Measurements from ENCODE around the gene TECPR2. TPM values are rescaled to one million over a fixed set of nuclear protein-coding genes. Genes with fewer than 3 reads are reported as not detected.

TECPR2 gene
- total and polyA plus RNA-seq, 2 of the 13 experiments (the other 11 are each of a cell fraction or from before 2014, with no cell fraction given), result 3.5 to 5.7 TPM

DNA sequence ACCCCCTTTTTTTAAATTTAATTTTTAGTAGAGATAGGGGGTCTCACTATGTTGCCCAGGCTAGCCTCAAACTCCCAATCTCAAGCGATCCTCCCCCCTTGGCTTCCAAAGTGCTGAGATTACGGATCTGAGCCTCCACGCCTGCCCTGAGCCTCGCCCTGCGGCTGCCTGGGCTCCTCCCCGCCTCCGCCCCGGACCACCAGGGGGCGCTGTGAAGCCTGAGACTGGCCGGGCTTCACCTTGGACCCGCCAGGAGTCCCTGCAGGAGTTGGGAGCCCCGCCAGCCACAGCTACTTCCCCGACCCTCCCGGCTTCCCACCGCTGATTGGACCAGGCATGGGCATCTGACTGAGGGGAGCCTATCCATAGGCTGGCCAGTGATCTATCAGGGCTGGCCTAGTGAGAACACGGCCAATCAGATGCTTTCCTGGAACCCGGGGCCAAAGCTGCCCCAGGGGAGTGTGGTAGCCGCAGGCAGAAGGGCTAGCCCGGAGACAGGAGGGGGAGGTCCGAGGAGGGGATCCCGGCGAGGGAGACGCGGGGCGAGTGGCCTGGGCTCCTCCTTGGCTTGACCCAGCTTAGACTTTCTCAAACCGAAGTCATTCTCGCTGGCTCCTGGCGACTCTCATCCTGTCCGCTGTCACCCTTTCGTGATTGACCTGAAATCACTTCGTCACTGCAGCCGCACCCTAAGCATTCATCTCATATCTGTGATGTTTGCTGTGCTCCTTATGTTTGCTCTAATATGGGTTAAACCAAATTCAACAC, 161.9 kb downstream of the TECPR2 start (continued):
- peak; percentile 48; the same call in 1 of the 2 replicates for TF ChIP-seq JUN (CRISPR knock-in tag; IDR thresholded peaks at IDR 0.05)
- 0 out of 2 replicates have a peak, but pooled peaks have one; percentile 34 for TF ChIP-seq ZNF761 (CRISPR knock-in tag; conservative IDR thresholded peaks at IDR 0.05)
- no peak for TF ChIP-seq NPAS2 (CRISPR knock-in tag; IDR thresholded peaks at IDR 0.05; ENCODE audit: borderline replicate concordance)
- peak; percentile 34; the same call in 1 of the 2 replicates for TF ChIP-seq KDM1A (CRISPR knock-in tag; IDR thresholded peaks at IDR 0.05)
- TF ChIP-seq MED1 (CRISPR knock-in tag; IDR thresholded peaks at IDR 0.05), result peak; percentile 65
- TF ChIP-seq, protein P1, sequence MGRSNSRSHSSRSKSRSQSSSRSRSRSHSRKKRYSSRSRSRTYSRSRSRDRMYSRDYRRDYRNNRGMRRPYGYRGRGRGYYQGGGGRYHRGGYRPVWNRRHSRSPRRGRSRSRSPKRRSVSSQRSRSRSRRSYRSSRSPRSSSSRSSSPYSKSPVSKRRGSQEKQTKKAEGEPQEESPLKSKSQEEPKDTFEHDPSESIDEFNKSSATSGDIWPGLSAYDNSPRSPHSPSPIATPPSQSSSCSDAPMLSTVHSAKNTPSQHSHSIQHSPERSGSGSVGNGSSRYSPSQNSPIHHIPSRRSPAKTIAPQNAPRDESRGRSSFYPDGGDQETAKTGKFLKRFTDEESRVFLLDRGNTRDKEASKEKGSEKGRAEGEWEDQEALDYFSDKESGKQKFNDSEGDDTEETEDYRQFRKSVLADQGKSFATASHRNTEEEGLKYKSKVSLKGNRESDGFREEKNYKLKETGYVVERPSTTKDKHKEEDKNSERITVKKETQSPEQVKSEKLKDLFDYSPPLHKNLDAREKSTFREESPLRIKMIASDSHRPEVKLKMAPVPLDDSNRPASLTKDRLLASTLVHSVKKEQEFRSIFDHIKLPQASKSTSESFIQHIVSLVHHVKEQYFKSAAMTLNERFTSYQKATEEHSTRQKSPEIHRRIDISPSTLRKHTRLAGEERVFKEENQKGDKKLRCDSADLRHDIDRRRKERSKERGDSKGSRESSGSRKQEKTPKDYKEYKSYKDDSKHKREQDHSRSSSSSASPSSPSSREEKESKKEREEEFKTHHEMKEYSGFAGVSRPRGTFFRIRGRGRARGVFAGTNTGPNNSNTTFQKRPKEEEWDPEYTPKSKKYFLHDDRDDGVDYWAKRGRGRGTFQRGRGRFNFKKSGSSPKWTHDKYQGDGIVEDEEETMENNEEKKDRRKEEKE (IDR thresholded peaks at IDR 0.05), result no peak
- no peak; the same call in 1 of the 2 replicates for TF ChIP-seq ZNF44 (CRISPR knock-in tag; IDR thresholded peaks at IDR 0.05)
- TF ChIP-seq, protein P2, sequence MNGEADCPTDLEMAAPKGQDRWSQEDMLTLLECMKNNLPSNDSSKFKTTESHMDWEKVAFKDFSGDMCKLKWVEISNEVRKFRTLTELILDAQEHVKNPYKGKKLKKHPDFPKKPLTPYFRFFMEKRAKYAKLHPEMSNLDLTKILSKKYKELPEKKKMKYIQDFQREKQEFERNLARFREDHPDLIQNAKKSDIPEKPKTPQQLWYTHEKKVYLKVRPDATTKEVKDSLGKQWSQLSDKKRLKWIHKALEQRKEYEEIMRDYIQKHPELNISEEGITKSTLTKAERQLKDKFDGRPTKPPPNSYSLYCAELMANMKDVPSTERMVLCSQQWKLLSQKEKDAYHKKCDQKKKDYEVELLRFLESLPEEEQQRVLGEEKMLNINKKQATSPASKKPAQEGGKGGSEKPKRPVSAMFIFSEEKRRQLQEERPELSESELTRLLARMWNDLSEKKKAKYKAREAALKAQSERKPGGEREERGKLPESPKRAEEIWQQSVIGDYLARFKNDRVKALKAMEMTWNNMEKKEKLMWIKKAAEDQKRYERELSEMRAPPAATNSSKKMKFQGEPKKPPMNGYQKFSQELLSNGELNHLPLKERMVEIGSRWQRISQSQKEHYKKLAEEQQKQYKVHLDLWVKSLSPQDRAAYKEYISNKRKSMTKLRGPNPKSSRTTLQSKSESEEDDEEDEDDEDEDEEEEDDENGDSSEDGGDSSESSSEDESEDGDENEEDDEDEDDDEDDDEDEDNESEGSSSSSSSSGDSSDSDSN (CRISPR knock-in tag; IDR thresholded peaks at IDR 0.05), result peak; percentile 57; the same call in 1 of the 2 replicates
- TF ChIP-seq, protein P3, sequence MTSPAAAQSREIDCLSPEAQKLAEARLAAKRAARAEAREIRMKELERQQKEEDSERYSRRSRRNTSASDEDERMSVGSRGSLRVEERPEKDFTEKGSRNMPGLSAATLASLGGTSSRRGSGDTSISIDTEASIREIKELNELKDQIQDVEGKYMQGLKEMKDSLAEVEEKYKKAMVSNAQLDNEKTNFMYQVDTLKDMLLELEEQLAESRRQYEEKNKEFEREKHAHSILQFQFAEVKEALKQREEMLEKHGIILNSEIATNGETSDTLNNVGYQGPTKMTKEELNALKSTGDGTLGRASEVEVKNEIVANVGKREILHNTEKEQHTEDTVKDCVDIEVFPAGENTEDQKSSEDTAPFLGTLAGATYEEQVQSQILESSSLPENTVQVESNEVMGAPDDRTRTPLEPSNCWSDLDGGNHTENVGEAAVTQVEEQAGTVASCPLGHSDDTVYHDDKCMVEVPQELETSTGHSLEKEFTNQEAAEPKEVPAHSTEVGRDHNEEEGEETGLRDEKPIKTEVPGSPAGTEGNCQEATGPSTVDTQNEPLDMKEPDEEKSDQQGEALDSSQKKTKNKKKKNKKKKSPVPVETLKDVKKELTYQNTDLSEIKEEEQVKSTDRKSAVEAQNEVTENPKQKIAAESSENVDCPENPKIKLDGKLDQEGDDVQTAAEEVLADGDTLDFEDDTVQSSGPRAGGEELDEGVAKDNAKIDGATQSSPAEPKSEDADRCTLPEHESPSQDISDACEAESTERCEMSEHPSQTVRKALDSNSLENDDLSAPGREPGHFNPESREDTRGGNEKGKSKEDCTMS (CRISPR knock-in tag; conservative IDR thresholded peaks at IDR 0.05), result no peak
- no peak for TF ChIP-seq ZNF660 (CRISPR knock-in tag; IDR thresholded peaks at IDR 0.05; ENCODE audit: borderline replicate concordance, low read depth)
- TF ChIP-seq NR1H2 (CRISPR knock-in tag; IDR thresholded peaks at IDR 0.05; ENCODE audit: borderline replicate concordance, low read depth), result no peak
- no peak for TF ChIP-seq ARNT (IDR thresholded peaks at IDR 0.05)
- TF ChIP-seq, protein P4, sequence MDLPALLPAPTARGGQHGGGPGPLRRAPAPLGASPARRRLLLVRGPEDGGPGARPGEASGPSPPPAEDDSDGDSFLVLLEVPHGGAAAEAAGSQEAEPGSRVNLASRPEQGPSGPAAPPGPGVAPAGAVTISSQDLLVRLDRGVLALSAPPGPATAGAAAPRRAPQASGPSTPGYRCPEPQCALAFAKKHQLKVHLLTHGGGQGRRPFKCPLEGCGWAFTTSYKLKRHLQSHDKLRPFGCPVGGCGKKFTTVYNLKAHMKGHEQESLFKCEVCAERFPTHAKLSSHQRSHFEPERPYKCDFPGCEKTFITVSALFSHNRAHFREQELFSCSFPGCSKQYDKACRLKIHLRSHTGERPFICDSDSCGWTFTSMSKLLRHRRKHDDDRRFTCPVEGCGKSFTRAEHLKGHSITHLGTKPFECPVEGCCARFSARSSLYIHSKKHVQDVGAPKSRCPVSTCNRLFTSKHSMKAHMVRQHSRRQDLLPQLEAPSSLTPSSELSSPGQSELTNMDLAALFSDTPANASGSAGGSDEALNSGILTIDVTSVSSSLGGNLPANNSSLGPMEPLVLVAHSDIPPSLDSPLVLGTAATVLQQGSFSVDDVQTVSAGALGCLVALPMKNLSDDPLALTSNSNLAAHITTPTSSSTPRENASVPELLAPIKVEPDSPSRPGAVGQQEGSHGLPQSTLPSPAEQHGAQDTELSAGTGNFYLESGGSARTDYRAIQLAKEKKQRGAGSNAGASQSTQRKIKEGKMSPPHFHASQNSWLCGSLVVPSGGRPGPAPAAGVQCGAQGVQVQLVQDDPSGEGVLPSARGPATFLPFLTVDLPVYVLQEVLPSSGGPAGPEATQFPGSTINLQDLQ (CRISPR knock-in tag; IDR thresholded peaks at IDR 0.05), result no peak
- TF ChIP-seq PHF8 (CRISPR knock-in tag; IDR thresholded peaks at IDR 0.05), result peak; percentile 71
- peak; percentile 77; the same call in 1 of the 2 replicates for TF ChIP-seq SALL2 (CRISPR knock-in tag; IDR thresholded peaks at IDR 0.05)
- TF ChIP-seq FOXC1 (CRISPR knock-in tag; IDR thresholded peaks at IDR 0.05; ENCODE audit: borderline replicate concordance), result peak; percentile 92; the same call in 1 of the 2 replicates
- TF ChIP-seq SMC3 (IDR thresholded peaks at IDR 0.05; ENCODE audit: low read length), result peak; percentile 66; the same call in 1 of the 2 replicates
